ENCODE results near the gene GPBAR1. TPM values are rescaled to one million over a fixed set of nuclear protein-coding genes. Genes with fewer than 3 reads are reported as not detected.
A peak's percentile ranks its signal among the peaks of the same experiment; 100 is the strongest.

GPBAR1 gene
- total and polyA plus RNA-seq, 9 of the 15 experiments (the other 6 are each of a cell fraction or from before 2014, with no cell fraction given): not detected

- peak; percentile 81 to 85 (median 82) for TF ChIP-seq CTCF (IDR thresholded peaks at IDR 0.05 in 2 of 3, conservative IDR thresholded peaks at IDR 0.05 in 1 of 3; ENCODE audit: insufficient read depth in 2 of 3, low read depth in 1 of 3, low read length in 3 of 3)
- peak in 1 of 2 experiments; percentile 30; a peak in 1 of 4 replicates for TF ChIP-seq FOXK2 (conservative IDR thresholded peaks at IDR 0.05 in 1 of 2, IDR thresholded peaks at IDR 0.05 in 1 of 2; ENCODE audit: low read depth in 2 of 2)
- TF ChIP-seq ARID3A (IDR thresholded peaks at IDR 0.05; ENCODE audit: borderline replicate concordance, low read depth, low read length): peak; percentile 45; the same call in 1 of the 2 replicates
- peak; percentile 94 for TF ChIP-seq ZNF263 (CRISPR knock-in tag; IDR thresholded peaks at IDR 0.05; ENCODE audit: borderline replicate concordance)
- peak; percentile 41; the same call in 1 of the 2 replicates for TF ChIP-seq JUND (IDR thresholded peaks at IDR 0.05; ENCODE audit: borderline replicate concordance, low read depth, low read length)
- no peak; the same call in 2 of the 3 replicates for TF ChIP-seq JUND (tag; IDR thresholded peaks at IDR 0.05; ENCODE audit: borderline replicate concordance, low read depth, low read length)
- no peak for TF ChIP-seq CLOCK (CRISPR knock-in tag; IDR thresholded peaks at IDR 0.05; ENCODE audit: borderline replicate concordance)
- TF ChIP-seq POLR2G (IDR thresholded peaks at IDR 0.05; ENCODE audit: low read depth, low read length): peak; percentile 71
- peak; percentile 63 for TF ChIP-seq NFIC (IDR thresholded peaks at IDR 0.05)
- no peak for TF ChIP-seq ZNF41 (CRISPR knock-in tag; conservative IDR thresholded peaks at IDR 0.05)
- no peak for TF ChIP-seq TSHZ1 (CRISPR knock-in tag; IDR thresholded peaks at IDR 0.05)
- peak in 1 of 2 experiments; percentile 37; a peak in 1 of 4 replicates for TF ChIP-seq NONO (IDR thresholded peaks at IDR 0.05; ENCODE audit: low read depth in 2 of 2, low read length in 1 of 2)
- TF ChIP-seq RBM22 (IDR thresholded peaks at IDR 0.05; ENCODE audit: low read depth, low read length, poor library complexity, severe bottlenecking): peak; percentile 72
- no peak for TF ChIP-seq ZC3H4 (CRISPR knock-in tag; IDR thresholded peaks at IDR 0.05; ENCODE audit: borderline replicate concordance)
- no peak for TF ChIP-seq SNIP1 (IDR thresholded peaks at IDR 0.05; ENCODE audit: low read depth)
- peak; percentile 39; the same call in 1 of the 2 replicates for TF ChIP-seq CTBP1 (IDR thresholded peaks at IDR 0.05; ENCODE audit: borderline replicate concordance)
Measured at GRCh38 chr2:218272531-218273212, 11.9 kb downstream of the GPBAR1 start (continued).

Measured in K562 (cell line).